HG02798 (cell line): Measurements from ENCODE around the gene TGFA.

Source experiments
- ATAC-seq: cut with Tn5 transposase; IDR thresholded peaks from one replicate; pipeline ENCODE4 v1.9.1; 2021; ENCODE audit warnings: mild to moderate bottlenecking; ENCODE audit not compliant: unreplicated experiment, poor library complexity

The TGFA gene

DNA sequence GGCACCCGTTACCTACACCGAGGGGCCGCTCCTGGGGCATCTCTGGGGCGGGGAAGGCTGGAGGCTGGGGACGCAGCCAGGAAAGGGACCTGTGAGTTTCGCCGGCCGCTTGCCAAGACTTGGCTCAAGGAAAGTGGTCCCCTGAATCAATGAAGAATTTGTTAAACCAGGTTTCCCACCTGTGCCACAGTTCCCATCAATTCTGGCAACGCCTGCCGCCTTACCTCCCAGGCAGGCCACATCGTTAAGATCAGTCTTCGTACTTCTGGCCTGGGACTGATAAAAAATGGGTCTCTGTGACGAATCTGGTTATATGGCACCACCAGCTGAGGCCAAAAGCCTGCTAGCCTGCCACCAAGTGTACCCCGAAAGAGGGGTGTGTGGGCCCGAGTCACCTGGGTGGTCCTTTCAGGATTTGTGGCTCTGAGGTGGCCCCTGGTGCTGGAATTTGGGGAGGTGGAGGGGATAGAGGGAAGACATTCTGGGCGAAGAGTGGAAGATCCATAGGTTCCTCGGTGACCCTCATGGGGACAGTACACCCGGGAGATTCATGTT is 789 bp upstream of the TGFA start:
- no peak for ATAC-seq

DNA sequence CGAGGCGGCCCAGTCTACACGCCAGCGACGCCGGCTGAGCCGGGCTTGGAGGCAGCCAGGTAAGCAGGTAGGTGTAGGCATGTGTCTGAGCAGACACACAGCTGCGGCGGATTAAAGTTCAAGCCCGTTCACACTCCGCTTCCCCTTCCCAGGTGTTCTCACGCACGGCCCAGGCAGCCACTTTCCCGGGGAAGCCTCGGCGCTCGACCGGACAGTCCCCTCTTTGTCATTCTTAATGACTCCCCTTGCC is 367 bp downstream of the TGFA start:
- peak; percentile 19 for ATAC-seq

DNA sequence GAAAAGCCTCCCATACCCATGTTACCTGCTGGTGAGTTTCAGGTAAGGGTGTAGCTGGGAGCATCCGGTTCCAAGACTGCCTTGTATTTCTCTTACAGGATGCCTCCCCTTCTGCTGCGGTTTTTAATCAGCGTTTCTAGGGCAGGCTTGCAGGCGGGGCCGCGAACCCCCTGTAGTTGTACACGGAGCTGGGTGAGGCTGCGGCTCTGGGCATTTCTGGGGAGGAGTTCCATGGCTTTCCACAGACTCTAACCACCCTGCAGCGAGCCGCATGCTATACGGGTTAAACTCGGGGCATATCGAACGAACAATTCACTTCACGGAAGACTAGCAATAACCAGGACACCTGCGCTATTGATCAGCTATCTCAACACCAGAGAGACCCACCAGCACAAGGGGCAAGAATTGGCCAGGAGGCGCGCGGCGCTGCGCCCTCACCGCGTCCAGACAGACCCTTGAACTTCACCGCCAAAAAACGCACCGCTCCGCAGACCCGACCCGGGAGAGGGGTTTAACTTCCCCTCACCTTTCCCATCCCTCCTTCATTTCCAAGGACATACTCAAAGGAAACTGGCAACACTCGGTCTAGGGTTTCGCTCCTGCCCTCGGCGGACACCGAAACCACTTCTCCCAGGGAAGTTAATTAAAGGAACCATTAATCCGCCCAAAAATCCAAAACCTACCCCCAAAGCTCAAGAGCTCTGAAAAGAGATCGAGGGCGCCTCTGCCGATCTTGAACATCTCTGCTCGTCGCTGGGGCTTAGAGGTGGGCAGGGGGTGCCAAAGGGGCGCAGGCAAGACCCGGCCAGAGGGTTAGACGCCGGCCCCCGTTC is 909 bp downstream of the TGFA start:
- ATAC-seq, result no peak

DNA sequence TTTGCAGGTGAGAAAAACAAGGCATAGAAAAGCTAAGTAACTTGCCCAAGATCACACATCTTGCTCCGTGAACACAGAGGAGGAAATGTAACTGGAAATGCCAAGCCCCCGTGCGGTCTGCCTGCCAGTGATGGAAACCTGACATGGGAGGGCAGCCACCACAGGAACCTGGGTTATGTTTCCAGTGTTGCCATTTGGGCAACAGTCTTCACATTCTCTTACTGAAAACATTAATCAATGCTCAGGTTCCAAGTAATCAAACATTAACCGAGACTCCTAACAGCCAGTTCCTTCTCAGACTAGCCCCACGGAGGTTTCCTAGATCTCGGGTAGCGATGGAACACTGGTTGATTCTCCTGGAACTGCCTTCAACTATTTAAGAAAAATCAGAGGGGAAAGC is 2.5 kb downstream of the TGFA start:
- ATAC-seq, result no peak

DNA sequence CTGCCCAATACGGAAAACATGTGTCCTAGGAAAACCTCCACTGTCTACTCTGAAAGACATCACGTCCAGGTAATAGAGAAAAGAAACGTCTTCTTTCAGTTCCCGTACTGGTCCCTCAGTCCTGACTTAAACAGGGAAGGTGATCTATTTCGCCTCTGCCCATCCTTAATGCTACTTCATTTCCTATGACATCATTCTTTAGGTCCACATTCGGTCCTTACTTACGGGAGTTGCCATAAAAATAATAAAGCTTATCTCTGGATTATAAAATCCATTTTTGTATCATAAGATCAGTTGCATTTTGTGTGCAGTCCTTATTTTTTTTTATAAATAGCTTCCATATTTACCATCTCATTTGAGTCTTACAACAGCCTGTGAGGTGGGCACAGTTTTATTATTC is 3.7 kb downstream of the TGFA start:
- ATAC-seq, result no peak

DNA sequence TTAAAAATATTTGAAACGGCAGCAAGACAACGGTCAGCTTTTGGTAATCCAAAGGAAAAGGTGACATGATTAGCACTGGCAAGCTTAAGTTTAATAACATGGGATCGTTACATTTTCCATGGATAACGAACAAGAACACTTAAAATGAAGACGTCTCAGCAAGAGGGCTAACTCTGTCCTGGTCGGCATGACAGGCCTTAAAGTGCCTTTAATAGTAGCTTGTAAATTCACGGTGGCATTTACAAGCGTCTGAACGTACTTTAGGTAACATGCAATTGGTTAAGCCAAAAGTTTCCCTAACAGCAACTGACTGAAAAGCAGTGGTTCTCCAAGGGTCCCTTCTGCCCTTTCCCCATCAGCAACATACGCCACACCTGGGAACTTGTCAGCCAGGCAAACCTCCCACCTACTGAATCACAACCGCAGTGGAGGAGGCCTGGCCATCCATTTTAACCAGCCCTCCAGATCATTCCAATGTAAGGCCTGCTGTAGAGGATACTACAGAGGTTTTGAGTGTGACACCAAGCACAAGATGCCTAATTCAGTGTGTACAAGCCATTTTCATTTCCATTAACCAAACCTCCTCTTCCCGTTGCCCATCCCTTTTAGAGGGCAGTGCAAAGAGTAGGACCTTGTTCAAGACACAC is 4.4 kb downstream of the TGFA start:
- ATAC-seq, result no peak

DNA sequence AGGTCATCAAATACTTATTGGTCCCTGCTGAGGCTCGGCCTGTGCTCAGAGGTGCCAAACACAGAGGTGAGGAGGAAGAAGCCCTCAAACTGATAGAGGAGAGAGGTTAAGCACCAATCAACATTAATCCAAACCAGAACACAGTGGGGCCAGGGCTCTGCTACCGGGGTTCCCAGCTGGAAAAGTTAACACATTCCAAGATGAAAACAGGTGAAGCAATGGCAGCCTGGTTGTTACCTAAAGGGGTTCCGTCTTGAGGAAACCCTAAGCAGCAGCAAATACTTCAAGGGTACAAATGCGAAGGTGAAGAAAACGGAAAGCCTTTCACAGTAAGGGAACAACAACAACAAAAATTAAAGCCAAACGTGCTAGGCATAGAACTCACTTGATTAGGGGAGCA is 5.4 kb downstream of the TGFA start:
- ATAC-seq, result no peak

DNA sequence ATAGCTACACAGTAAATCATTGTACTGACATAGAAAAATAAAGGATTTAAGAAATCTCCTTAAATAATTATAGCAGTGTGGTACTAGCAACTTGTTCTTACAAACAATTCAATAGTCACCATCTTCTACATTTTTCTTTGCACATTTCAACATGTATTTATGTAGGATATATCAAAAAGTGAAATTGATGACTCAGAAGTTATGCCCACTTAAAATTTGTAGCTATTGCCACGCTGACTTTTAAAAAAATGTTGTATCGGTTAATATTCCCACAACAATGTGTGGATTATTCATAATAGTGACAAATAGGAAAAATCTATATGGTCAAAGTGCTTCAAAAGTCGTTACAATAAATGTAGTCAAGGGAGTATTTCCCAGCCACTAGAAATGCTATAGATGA is 6.7 kb downstream of the TGFA start:
- no peak for ATAC-seq

DNA sequence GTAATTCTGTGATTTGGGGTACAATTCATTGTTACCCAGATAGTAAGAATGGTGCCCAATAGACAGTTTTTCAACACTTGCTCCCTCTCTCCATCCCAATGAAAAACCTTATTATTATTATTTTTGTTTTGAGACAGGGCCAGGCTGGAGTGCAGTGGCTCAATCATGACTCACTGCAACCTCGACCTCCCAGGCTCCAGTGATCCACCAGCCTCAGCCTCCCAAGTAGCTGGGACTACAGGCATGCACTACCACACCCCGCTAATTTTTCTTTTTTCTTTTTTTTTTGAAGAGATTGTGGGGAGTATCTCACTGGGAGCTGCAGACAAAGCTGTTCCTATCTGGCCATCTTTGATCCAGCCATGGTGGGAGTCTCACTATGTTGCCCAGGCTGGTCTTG is 7.2 kb downstream of the TGFA start:
- no peak for ATAC-seq

DNA sequence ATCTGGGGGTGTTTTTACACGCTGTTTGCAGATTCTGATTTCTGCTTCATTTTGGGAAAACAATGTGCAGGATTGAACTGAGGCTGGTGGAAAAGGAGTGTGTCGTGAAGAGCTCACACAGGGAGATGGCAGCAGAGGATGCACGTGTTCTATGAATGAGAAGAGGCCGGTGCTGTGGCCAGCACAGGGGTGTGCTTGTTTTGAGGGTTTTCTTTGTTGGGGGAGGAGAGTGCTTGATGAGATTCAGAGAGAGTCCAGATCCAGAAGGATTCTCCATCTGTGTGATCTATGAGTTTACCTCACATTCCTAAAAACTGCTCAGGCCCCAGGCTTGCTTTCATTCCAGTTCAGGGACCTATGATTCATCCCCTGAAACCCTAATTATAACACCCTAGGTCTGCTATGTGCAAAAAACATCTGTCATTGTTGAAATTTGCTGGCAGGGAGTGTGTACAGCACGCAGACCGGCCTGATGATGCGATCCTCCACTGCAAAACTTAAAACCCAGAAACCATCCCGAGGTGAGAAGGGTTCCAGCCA is 12.1 kb downstream of the TGFA start:
- ATAC-seq, result no peak

DNA sequence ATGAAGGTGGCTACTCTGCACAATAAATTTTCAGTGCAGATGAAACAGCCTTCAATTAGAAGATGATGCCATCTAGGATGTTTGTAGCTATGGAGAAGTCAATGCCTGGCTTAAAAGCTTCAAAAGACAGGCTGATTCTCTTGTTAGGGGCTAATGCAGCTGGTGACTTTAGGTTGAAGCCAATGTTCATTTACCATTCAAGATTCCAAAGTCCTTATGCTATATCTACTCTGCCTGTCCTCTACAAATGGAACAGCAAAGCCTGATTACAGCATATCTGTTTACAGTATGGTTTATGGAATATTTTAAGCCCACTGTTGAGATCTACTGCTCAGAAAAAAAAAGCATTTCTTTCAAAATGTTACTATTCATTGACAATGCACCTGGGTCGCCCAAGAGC is 15.8 kb downstream of the TGFA start:
- ATAC-seq, result no peak

DNA sequence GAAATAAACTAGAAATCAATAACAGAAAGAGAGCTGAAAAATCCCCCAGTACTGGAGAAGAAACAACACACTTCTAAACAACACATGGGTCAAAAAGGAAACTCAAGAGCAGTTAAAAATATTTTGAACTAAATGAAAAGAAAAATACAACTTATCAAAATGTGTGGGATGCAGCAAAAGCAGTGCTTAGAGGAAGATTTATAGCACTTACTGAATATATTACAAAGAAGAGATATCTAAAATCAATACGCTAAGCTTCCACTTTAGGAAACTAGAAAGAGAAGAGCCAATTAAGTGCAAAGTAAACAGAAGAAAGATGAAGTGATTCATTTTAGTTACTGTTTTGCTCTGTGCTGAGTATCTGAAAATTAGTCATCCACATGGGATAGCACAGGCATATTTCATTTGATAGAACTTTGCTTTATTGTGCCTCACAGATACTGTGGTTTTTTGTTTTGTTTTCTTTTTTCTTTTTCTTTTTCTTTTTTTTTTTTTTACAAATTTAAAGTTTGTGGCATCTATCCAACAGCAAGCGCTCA is 17.0 kb downstream of the TGFA start:
- no peak for ATAC-seq

DNA sequence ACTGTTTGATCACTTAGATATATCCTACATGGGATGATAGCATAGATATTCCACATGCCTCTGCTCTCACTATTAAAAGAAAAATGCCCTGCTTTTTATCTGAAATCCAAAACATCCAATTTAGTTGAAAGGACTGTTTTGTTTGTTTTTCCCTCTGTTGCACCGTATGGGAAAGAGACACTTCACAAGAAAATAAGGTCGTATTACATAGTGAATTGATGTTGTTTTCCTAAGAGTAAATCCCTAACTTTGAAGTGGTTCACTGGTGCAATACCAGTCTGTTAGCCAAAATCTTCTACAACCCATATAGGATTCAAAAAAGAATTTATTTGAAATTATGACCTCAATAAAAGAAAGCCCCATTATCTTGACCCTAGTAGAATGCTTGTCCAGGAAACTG is 18.1 kb downstream of the TGFA start:
- no peak for ATAC-seq

DNA sequence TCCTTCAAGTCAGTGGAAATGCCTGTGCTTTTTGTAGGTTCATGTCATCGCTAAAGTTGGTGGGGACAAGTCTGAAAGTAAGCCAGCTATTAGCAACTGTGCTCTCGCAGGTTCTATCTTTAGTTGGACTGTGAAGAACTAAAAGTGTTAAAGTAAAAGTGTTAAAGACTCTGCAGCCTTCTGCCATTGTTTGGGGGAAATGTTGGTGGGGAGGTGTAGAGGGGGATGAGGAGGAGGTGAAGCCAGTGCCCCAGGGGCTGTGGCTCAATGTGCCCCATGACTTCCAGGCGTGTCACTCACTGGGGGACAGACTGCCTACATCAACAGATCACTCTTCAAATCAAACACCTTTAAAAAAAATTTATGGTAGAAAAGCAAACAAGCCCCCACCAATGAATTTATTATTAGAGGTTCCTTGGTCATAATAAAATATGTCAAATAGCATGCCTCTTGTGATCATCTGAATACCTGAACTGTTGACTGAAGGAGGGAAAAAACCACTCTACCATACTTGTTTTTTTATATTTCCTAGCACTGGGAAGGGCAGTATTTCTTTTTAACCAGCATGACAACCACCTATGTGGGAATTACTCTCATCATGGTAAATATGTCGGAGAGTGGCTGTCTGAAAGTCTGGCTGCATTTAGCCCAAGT is 19.3 kb downstream of the TGFA start:
- no peak for ATAC-seq

DNA sequence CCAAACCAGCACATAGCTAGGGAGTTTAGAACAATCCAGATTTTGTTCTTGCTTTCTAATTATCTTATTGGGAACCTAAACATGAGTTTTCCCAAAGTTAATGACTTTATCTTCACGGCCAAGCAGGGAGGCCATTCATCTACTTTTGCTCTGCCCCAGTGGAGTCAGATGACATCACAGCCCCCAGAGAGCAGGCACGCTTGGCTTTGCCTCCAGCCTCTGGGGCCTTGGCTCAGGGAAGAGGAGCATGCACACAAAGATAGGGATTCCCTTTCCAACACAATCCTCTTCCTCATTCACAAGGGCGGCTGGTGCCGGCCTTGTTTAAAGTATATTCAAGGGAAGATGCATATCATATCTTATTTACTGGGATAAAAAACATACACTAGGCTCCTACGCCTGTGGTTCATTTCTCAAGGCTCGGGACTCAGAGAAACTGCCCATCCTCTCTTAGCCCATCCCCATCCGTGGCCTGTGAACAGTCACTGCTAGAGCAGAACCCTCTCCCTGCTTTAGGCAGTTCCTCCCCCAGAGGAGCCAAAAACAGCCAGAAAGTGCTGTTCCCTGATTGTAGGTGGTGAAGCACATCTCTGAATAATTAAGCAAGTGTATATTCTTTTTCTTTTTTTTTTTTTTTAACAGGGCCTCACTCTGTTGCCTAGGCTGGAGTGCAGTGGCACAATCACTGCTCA is 21.2 kb downstream of the TGFA start:
- ATAC-seq, result no peak

DNA sequence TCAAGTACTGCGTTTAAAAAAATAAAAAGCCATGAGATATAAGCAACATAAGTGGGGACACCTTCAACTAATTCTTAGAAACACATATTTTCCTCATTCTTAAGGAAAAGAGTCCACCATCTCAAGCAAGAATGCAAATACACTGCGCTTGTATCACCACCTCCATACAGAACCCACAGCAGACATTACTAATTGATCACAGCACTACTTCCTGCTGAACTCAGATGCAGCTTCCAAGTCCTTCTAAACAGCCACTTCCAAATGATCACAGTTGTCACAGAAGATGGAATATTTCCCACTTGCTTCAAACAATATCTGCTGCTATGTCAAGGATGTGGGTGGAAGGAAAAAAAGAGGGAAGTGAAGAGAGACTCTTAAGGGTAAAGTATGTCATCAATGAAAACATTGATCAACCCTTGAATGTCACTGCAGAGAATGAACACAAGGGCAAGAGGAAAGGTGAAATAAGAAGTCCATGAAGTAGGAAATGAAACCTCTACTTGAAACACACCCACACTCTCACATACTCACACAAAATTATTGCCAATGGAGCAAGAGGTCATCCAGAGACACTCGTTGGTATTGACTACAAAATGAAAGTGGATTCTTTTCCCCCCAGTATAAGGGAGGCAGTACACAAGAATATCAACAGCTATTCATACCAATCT is 22.1 kb downstream of the TGFA start:
- ATAC-seq, result no peak

DNA sequence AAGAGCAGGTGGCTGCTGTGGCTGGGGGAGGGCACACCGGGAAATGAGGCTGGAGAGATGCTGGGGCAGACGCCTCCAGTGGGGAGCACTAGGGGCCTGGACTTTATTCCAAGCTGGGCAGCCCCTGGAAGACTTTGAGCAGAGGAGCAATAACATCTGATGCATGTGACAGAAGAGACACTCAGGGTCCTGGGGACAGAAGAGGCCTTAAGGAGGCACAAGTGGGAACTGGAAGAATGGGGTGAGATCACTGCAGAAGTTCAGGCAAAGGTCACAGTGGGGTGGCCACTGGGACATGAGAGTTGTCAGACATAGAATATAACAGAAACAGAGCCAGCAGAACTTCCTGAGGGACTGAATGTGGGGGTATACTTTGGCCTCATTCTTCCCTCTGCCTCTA is 24.0 kb downstream of the TGFA start:
- no peak for ATAC-seq

DNA sequence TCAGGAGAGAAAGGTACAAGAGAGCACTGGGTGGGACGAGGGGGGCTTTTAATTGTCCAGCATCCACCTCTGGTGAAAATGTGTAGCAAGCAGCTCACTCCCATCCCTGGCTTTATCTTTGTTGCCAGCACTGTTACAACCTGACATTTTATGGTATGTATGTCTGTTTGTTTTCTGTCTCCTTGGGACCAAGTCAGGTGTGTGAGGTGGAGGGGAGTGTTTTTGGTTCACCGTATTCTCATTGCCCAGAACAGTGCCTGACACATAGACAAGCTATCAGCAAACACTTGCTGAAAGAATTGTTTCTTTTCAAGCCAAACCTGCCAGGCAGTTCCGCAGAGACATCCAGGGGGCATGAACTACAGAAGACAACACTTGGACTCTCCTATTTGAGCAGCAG is 24.7 kb downstream of the TGFA start:
- no peak for ATAC-seq

DNA sequence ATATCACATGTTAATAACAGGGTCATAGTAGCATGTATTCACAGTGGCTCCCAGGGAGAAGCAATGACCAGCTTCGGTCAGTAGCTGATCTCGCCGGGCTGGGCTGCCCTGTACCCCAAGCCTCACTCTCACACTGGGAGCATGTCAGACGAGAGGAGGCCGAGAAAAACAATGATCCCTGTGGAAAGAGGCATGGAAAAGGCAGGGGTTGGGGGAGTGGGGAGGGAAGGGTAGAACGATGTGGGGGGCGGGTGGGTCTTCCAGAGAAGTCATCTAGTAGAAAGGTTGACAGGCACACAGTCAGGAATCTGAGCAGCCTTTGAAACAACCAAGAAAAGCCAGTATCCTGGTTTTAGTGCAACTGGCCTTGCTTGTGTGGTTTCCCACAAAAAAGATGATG is 25.4 kb downstream of the TGFA start:
- no peak for ATAC-seq
